HG02798 (cell line): ENCODE results near the gene MTFP1.
A peak's percentile ranks its signal among the peaks of the same experiment; 100 is the strongest.
"Not testable (repeated sequence)": the region's sequence is repeated elsewhere in the genome, so short reads cannot be mapped to it uniquely, and the experiment has no call there.

Experiments used
- ATAC-seq: cut with Tn5 transposase; IDR thresholded peaks from one replicate; pipeline ENCODE4 v1.9.1; 2021; ENCODE audit warnings: mild to moderate bottlenecking; ENCODE audit not compliant: unreplicated experiment, poor library complexity

Gene MTFP1

GRCh38 chr22:30401024-30401423, 24.5 kb upstream of the MTFP1 start:
- not testable (repeated sequence) for ATAC-seq

GRCh38 chr22:30402028-30402765, 23.4 kb upstream of the MTFP1 start:
- ATAC-seq: no peak

GRCh38 chr22:30402766-30403104, 22.8 kb upstream of the MTFP1 start:
- ATAC-seq: not testable (repeated sequence)

- ATAC-seq: no peak
Observed at GRCh38 chr22:30404307-30404706, 21.3 kb upstream of the MTFP1 start.

- no peak for ATAC-seq
Observed at GRCh38 chr22:30405731-30406130, 19.8 kb upstream of the MTFP1 start.

- ATAC-seq: no peak
Observed at GRCh38 chr22:30406400-30406799, 19.2 kb upstream of the MTFP1 start.

- ATAC-seq: no peak
Observed at GRCh38 chr22:30408388-30409102, 17.0 kb upstream of the MTFP1 start.

GRCh38 chr22:30411780-30412179, 13.8 kb upstream of the MTFP1 start:
- no peak for ATAC-seq

GRCh38 chr22:30413001-30413400, 12.6 kb upstream of the MTFP1 start:
- no peak for ATAC-seq

- ATAC-seq: no peak
Observed at GRCh38 chr22:30413745-30414524, 11.6 kb upstream of the MTFP1 start.

- no peak for ATAC-seq
Observed at GRCh38 chr22:30414525-30415047, 11.0 kb upstream of the MTFP1 start.

GRCh38 chr22:30416403-30416802, 9.2 kb upstream of the MTFP1 start:
- ATAC-seq: no peak

GRCh38 chr22:30416837-30417236, 8.7 kb upstream of the MTFP1 start:
- no peak for ATAC-seq

- no peak for ATAC-seq
Observed at GRCh38 chr22:30420347-30421125, 5.0 kb upstream of the MTFP1 start.

- no peak for ATAC-seq
Observed at GRCh38 chr22:30421695-30422480, 3.7 kb upstream of the MTFP1 start.

GRCh38 chr22:30422481-30423300, 2.9 kb upstream of the MTFP1 start:
- no peak for ATAC-seq

- peak; percentile 27 for ATAC-seq
Observed at GRCh38 chr22:30423301-30423958, 2.1 kb upstream of the MTFP1 start.

GRCh38 chr22:30423959-30424533, 1.5 kb upstream of the MTFP1 start:
- ATAC-seq: peak; percentile 89
